GM23338 (cell line): ENCODE results near the gene AXIN2. TPM values are rescaled to one million over a fixed set of nuclear protein-coding genes. Genes with fewer than 3 reads are reported as not detected.

Source experiments
- ATAC-seq: fragments of 200-7000 bp; cut with Tn5 transposase; 3 replicates; pipeline ENCODE4 v1.9.1; 2020
- DNase-seq: peaks from one replicate; pipeline ENCODE4 v3.0.0-alpha.2; 2015; ENCODE audit warnings: low spot score
- H2AFZ ChIP-seq: fragments of 200-600 bp; sonication (generic); 2 replicates; pipeline ENCODE4 v1.8.0; 2016; ENCODE audit warnings: antibody characterized with exemption, mild to moderate bottlenecking, moderate library complexity
- H3F3A ChIP-seq: fragments of 200-600 bp; sonication (generic); replicated peaks from 2 replicates; pipeline ENCODE4 v1.8.0; 2017; ENCODE audit warnings: antibody characterized with exemption, mixed run types, low read depth
- H3K27ac ChIP-seq: fragments of 200-600 bp; sonication (generic); 2 replicates; pipeline ENCODE4 v1.6.1; 2016; ENCODE audit warnings: low read depth
- H3K27me3 ChIP-seq: fragments of 200-600 bp; sonication (generic); 2 replicates; pipeline ENCODE4 v1.8.0; 2016; ENCODE audit warnings: mild to moderate bottlenecking, mixed run types, moderate library complexity; ENCODE audit not compliant: insufficient read depth
- H3K36me3 ChIP-seq: fragments of 200-600 bp; sonication (generic); 2 replicates; pipeline ENCODE4 v1.8.0; 2016; ENCODE audit warnings: mild to moderate bottlenecking; ENCODE audit not compliant: insufficient read depth
- H3K4me1 ChIP-seq: fragments of 200-600 bp; sonication (generic); 2 replicates; pipeline ENCODE4 v1.8.0; 2016; ENCODE audit warnings: mild to moderate bottlenecking, moderate library complexity; ENCODE audit not compliant: insufficient read depth
- H3K4me2 ChIP-seq: fragments of 200-600 bp; sonication (generic); 2 replicates; pipeline ENCODE4 v1.7.1; 2017; ENCODE audit warnings: mixed run types
- H3K4me3 ChIP-seq: fragments of 200-600 bp; sonication (generic); 2 replicates; pipeline ENCODE4 v1.6.1; 2016; ENCODE audit warnings: mixed run types
- H3K79me2 ChIP-seq: fragments of 200-600 bp; sonication (generic); replicated peaks from 2 replicates; pipeline ENCODE4 v1.8.0; 2017; ENCODE audit warnings: mild to moderate bottlenecking; ENCODE audit not compliant: insufficient read depth
- H3K9me2 ChIP-seq: fragments of 200-600 bp; sonication (generic); 2 replicates; pipeline ENCODE4 v1.8.0; 2017; ENCODE audit not compliant: insufficient read depth
- H4K20me1 ChIP-seq: fragments of 200-600 bp; sonication (generic); replicated peaks from 2 replicates; pipeline ENCODE4 v1.8.0; 2017; ENCODE audit warnings: mild to moderate bottlenecking; ENCODE audit not compliant: insufficient read depth
- H3K27ac Mint-ChIP-seq: 2 replicates; pipeline ENCODE4 v1.8.0; 2020; ENCODE audit warnings: inconsistent platforms, mild to moderate bottlenecking, moderate library complexity, mixed read lengths
- H3K27me3 Mint-ChIP-seq: 3 replicates; pipeline ENCODE4 v1.8.0; 2022; ENCODE audit warnings: low read depth, mild to moderate bottlenecking, moderate library complexity, mixed read lengths, inconsistent platforms; ENCODE audit not compliant: insufficient read depth, poor library complexity
- H3K36me3 Mint-ChIP-seq: 3 replicates; pipeline ENCODE4 v1.8.0; 2021; ENCODE audit warnings: low read depth, mild to moderate bottlenecking, inconsistent platforms, moderate library complexity, mixed read lengths
- H3K4me1 Mint-ChIP-seq: 3 replicates; pipeline ENCODE4 v1.8.0; 2020; ENCODE audit warnings: mild to moderate bottlenecking, inconsistent platforms, mixed read lengths
- H3K4me3 Mint-ChIP-seq: 3 replicates; pipeline ENCODE4 v1.8.0; 2021; ENCODE audit warnings: moderate library complexity, mild to moderate bottlenecking, inconsistent platforms, mixed read lengths
- H3K9me3 Mint-ChIP-seq: 3 replicates; pipeline ENCODE4 v1.8.0; 2020; ENCODE audit warnings: moderate library complexity, mild to moderate bottlenecking, inconsistent platforms, mixed read lengths
- CREB1 ChIP-seq: fragments of 250-450 bp; sonication (Bioruptor Pico); IDR thresholded peaks from 2 replicates; pipeline ENCODE4 v1.5.0; 2020; ENCODE audit warnings: low read depth, mild to moderate bottlenecking, moderate library complexity
- ETS1 ChIP-seq: IDR thresholded peaks from 2 replicates; pipeline ENCODE4 v1.6.1; 2016; ENCODE audit warnings: antibody characterized with exemption
- EZH2 ChIP-seq: fragments of 200-600 bp; sonication (generic); IDR thresholded peaks from one replicate; pipeline ENCODE4 v1.8.0; 2017; ENCODE audit warnings: antibody characterized with exemption, mild to moderate bottlenecking, low read depth; ENCODE audit not compliant: unreplicated experiment
- EZH2phosphoT487 ChIP-seq: fragments of 200-600 bp; sonication (generic); IDR thresholded peaks from one replicate; pipeline ENCODE4 v1.8.1; 2018; ENCODE audit warnings: antibody characterized with exemption; ENCODE audit not compliant: unreplicated experiment
- JUNB ChIP-seq: IDR thresholded peaks from one replicate; pipeline ENCODE4 v1.6.1; 2016; ENCODE audit warnings: antibody characterized with exemption; ENCODE audit not compliant: unreplicated experiment
- NANOG ChIP-seq: IDR thresholded peaks from 2 replicates; pipeline ENCODE4 v1.6.1; 2016; ENCODE audit warnings: antibody characterized with exemption, borderline replicate concordance
- POLR2AphosphoS5 ChIP-seq: IDR thresholded peaks from 2 replicates; pipeline ENCODE4 v1.6.1; 2016; ENCODE audit warnings: antibody characterized with exemption, low read depth
- STAT1 ChIP-seq: IDR thresholded peaks from one replicate; pipeline ENCODE4 v1.6.1; 2016; ENCODE audit warnings: antibody characterized with exemption; ENCODE audit not compliant: unreplicated experiment
- ZNF114 ChIP-seq: fragments of 250-450 bp; sonication (Bioruptor Pico); IDR thresholded peaks from 2 replicates; pipeline ENCODE4 v1.5.0; 2020; ENCODE audit warnings: mild to moderate bottlenecking, moderate library complexity
- ZNF331 ChIP-seq: fragments of 250-450 bp; sonication (Bioruptor Pico); IDR thresholded peaks from 2 replicates; pipeline ENCODE4 v1.5.0; 2020; ENCODE audit warnings: low read depth, mild to moderate bottlenecking, moderate library complexity
- ZNF462 ChIP-seq: fragments of 250-450 bp; sonication (Bioruptor Pico); IDR thresholded peaks from 2 replicates; pipeline ENCODE4 v1.5.0; 2020; ENCODE audit warnings: mild to moderate bottlenecking, moderate library complexity
- polyA plus RNA-seq: library from polyadenylated mRNA; unstranded; fragments of >200 nt; fragmentation: Nextera tagmentation; extraction: Ambion mirVana; gene quantifications from 2 replicates; pipeline ENCODE4 v1.2.1, GENCODE V29; 2016
- total RNA-seq: library from RNA; depleted of rRNA; stranded (reverse); fragments of >200 nt; shearing (Covaris generic); gene quantifications from 2 replicates; pipeline ENCODE4 v1.2.3, GENCODE V29; 2014
- TF ChIP-seq, protein P1 (sequence below), 2 experiments: fragments of 200-600 bp in 1 of 2; sonication (generic) in 1 of 2; conservative IDR thresholded peaks; 2 replicates each; pipeline versions ENCODE4 v1.5.1 to v1.6.1; 2016 to 2017; ENCODE audit warnings: antibody characterized with exemption in 2 of 2, low read depth in 2 of 2, mild to moderate bottlenecking in 2 of 2, moderate library complexity in 1 of 2
- TF ChIP-seq, protein P2 (sequence below): IDR thresholded peaks from one replicate; pipeline ENCODE4 v1.6.1; 2018; ENCODE audit warnings: antibody characterized with exemption; ENCODE audit not compliant: unreplicated experiment

The AXIN2 gene
- total and polyA plus RNA-seq, 2 experiments from 2014 or later, result 8.0 to 32.7 TPM

GRCh38 chr17:65599650-65600049 lies 38.2 kb upstream of the AXIN2 start:
- H3K27me3 ChIP-seq, result no peaks in the 10 kb centered on the region
- no peak overlapping the region for H3K4me2 ChIP-seq
- Mint-ChIP-seq H3K9me3 (no peaks in the 10 kb centered on the region), H3K27me3 (peaks cover 2% of the 10 kb centered on the region), H3K36me3 (no peaks in the 10 kb centered on the region), H3K4me3 (no peak overlapping the region), H3K27ac (no peak overlapping the region), H3K4me1 (peaks cover 14% of the 10 kb centered on the region)
- TF ChIP-seq ZNF114 (CRISPR knock-in tag) (no peak), NANOG (no peak), ZNF331 (CRISPR knock-in tag) (no peak), ZNF462 (no peak), EZH2phosphoT487 (no peak), JUNB (no peak), CREB1 (CRISPR knock-in tag) (no peak), EZH2 (no peak), ETS1 (no peak), POLR2AphosphoS5 (no peak), STAT1 (no peak)
- TF ChIP-seq, protein P1, sequence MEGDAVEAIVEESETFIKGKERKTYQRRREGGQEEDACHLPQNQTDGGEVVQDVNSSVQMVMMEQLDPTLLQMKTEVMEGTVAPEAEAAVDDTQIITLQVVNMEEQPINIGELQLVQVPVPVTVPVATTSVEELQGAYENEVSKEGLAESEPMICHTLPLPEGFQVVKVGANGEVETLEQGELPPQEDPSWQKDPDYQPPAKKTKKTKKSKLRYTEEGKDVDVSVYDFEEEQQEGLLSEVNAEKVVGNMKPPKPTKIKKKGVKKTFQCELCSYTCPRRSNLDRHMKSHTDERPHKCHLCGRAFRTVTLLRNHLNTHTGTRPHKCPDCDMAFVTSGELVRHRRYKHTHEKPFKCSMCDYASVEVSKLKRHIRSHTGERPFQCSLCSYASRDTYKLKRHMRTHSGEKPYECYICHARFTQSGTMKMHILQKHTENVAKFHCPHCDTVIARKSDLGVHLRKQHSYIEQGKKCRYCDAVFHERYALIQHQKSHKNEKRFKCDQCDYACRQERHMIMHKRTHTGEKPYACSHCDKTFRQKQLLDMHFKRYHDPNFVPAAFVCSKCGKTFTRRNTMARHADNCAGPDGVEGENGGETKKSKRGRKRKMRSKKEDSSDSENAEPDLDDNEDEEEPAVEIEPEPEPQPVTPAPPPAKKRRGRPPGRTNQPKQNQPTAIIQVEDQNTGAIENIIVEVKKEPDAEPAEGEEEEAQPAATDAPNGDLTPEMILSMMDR (conservative IDR thresholded peaks at IDR 0.05; ENCODE audit: low read depth in 2 of 2), result no peak
- TF ChIP-seq, protein P2, sequence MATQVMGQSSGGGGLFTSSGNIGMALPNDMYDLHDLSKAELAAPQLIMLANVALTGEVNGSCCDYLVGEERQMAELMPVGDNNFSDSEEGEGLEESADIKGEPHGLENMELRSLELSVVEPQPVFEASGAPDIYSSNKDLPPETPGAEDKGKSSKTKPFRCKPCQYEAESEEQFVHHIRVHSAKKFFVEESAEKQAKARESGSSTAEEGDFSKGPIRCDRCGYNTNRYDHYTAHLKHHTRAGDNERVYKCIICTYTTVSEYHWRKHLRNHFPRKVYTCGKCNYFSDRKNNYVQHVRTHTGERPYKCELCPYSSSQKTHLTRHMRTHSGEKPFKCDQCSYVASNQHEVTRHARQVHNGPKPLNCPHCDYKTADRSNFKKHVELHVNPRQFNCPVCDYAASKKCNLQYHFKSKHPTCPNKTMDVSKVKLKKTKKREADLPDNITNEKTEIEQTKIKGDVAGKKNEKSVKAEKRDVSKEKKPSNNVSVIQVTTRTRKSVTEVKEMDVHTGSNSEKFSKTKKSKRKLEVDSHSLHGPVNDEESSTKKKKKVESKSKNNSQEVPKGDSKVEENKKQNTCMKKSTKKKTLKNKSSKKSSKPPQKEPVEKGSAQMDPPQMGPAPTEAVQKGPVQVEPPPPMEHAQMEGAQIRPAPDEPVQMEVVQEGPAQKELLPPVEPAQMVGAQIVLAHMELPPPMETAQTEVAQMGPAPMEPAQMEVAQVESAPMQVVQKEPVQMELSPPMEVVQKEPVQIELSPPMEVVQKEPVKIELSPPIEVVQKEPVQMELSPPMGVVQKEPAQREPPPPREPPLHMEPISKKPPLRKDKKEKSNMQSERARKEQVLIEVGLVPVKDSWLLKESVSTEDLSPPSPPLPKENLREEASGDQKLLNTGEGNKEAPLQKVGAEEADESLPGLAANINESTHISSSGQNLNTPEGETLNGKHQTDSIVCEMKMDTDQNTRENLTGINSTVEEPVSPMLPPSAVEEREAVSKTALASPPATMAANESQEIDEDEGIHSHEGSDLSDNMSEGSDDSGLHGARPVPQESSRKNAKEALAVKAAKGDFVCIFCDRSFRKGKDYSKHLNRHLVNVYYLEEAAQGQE, result no peak
- no peak overlapping the region for H3K27ac ChIP-seq
- no peaks in the 10 kb centered on the region for H4K20me1 ChIP-seq
- ATAC-seq (no peak), DNase-seq (no peak)
- no peaks in the 10 kb centered on the region for H3F3A ChIP-seq
- H3K79me2 ChIP-seq, result no peaks in the 10 kb centered on the region
- no peaks in the 10 kb centered on the region for H3K9me2 ChIP-seq
- H3K4me1 ChIP-seq, result peaks cover 8% of the 10 kb centered on the region; the same call in 1 of the 2 replicates
- H3K4me3 ChIP-seq, result no peak overlapping the region
- no peak overlapping the region; the same call in 1 of the 2 replicates for H2AFZ ChIP-seq
- H3K36me3 ChIP-seq, result no peaks in the 10 kb centered on the region; the same call in 1 of the 2 replicates
